Measurements from ENCODE around the gene ALDH5A1.
"Not testable (repeated sequence)": the region's sequence is repeated elsewhere in the genome, so short reads cannot be mapped to it uniquely, and the experiment has no call there.

Gene ALDH5A1

DNA sequence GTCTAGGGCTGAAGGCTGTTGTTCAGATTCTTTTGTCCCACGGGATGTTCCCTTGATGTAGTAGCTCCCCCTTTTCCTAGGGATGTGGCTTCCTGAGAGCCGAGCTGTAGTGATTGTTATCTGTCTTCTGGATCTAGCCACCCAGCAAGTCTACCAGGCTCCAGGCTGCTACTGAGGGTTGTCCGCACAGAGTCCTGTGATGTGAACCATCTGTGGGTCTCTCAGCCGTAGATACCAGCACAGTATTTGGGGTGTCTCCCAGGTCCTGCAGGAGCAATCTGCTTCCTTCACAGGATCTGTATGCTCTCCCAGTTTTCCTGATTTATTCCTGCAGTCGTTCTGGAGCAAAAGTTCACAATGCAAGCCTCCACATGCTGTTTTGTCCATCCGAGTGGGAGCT lies 17.2 kb downstream of the ALDH5A1 start:
- H3K36me3 ChIP-seq (ENCODE audit: control insufficient read depth, insufficient read depth, low read length); H3K9me3 ChIP-seq (ENCODE audit: control insufficient read depth, low read length); H3K4me3 ChIP-seq (ENCODE audit: low read length); H3K27me3 ChIP-seq (ENCODE audit: control insufficient read depth, insufficient read depth, low read length); H3K4me1 ChIP-seq (ENCODE audit: control insufficient read depth, insufficient read depth, low read length); H3K9ac ChIP-seq (ENCODE audit: low read length): not testable (repeated sequence)

DNA sequence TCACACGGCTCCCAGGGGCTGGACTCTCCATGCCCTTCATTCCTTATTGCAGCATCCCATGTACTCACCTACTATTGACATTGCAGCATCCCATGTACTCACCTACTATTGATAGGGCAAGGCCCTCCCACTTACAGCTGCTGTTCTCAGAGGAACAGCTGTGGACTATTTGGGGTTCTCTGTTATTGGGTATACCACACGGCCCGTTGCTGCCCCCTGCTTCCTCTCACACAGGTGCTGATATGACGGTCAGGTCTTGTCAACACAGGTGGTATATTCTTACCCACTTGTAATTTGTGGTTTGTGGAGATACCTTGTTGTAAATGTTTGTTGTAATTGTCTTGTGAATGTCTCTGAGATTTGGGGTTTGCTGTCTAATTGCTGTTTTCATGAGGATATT lies 18.8 kb downstream of the ALDH5A1 start:
- H3K9ac ChIP-seq (ENCODE audit: low read length) = no peak overlapping the region
- H3K4me1 ChIP-seq (ENCODE audit: control insufficient read depth, insufficient read depth, low read length) = no peaks in the 10 kb centered on the region
- H3K36me3 ChIP-seq (ENCODE audit: control insufficient read depth, insufficient read depth, low read length) = no peaks in the 10 kb centered on the region
- H3K9me3 ChIP-seq (ENCODE audit: control insufficient read depth, low read length) = no peaks in the 10 kb centered on the region
- no peaks in the 10 kb centered on the region for H3K27me3 ChIP-seq (ENCODE audit: control insufficient read depth, insufficient read depth, low read length)
- no peak overlapping the region for H3K4me3 ChIP-seq (ENCODE audit: low read length)

DNA sequence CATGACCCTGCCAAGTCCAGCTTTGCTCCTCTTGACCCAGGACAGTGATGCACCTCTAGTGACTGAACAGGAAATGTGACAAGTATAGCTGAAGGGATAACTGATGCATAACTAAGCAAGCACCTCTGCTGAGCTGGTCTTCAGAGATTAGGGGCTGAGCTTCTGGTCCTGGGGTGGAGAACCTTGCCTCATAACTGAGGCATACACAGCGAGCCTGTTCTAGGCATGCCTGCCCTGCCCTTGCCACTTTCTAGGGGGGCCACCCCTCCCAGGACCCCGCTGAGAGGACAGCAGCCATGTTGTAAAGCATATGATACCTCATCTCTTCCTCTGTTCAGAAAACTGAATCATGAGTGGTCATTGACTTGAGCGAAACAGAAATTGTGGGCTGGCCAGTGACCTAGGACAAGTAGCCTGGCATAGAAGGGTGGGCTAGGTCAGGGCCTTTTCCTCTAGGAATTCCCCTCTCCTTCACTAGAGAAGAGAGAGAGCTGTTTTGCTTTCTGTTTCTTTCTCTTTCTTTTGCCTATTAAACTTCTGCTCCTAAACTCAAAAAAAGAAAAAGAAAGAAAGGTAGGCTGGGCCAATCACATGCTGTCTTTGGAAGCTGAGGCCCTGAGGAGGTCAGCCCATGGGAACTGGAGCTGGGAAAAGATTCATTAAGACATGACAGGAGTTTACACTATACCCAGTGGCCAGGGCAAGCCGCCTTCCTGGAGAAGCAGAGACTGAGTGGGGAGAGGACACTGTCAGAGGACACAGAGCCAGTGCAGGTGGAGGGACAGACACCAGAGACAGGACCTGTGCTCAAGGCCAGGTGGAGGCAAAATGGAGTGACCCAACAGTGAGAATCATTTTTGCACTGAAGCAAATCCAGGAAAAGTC lies 23.1 kb downstream of the ALDH5A1 start:
- Histone ChIP-seq H3K9me3 (ENCODE audit: control insufficient read depth, low read length) (no peaks in the 10 kb centered on the region), H3K9ac (ENCODE audit: low read length) (no peak overlapping the region), H3K27me3 (ENCODE audit: control insufficient read depth, insufficient read depth, low read length) (no peaks in the 10 kb centered on the region), H3K36me3 (ENCODE audit: control insufficient read depth, insufficient read depth, low read length) (no peaks in the 10 kb centered on the region), H3K4me3 (ENCODE audit: low read length) (no peak overlapping the region), H3K4me1 (ENCODE audit: control insufficient read depth, insufficient read depth, low read length) (no peaks in the 10 kb centered on the region)

DNA sequence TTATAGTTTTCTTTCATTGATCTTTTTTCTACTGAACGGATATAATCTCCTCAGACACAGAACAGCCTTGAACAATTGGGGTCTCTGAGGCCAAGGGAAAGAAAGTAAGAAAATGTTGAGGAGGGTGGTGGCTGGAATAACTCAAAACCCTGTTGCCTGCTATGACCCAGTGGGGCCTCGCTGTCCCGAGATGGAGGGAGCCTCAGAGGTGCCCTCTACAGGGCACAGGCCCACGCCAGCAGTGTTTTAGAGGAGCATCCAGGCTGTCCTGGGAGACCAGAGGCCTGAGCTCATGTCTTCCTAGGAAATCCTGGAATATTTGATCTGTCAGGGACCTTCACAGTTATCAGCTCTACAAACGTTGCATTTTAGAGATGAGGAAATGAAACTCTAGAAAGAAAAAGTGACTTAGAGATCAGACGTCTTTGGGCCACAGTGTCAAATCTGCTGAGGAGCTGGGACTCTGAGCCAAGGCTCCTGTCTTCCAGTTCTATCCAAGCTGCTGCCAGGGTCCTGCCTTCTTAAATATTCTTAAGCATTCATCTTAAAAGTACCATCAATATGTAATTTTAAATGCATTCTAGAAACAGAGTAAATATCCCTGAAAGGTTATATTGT lies 26.3 kb downstream of the ALDH5A1 start:
- H3K27me3 ChIP-seq (ENCODE audit: control insufficient read depth, insufficient read depth, low read length) = no peaks in the 10 kb centered on the region
- H3K4me1 ChIP-seq (ENCODE audit: control insufficient read depth, insufficient read depth, low read length) = no peaks in the 10 kb centered on the region
- H3K36me3 ChIP-seq (ENCODE audit: control insufficient read depth, insufficient read depth, low read length) = no peaks in the 10 kb centered on the region
- H3K9me3 ChIP-seq (ENCODE audit: control insufficient read depth, low read length) = no peaks in the 10 kb centered on the region
- H3K4me3 ChIP-seq (ENCODE audit: low read length) = no peak overlapping the region
- no peak overlapping the region for H3K9ac ChIP-seq (ENCODE audit: low read length)

DNA sequence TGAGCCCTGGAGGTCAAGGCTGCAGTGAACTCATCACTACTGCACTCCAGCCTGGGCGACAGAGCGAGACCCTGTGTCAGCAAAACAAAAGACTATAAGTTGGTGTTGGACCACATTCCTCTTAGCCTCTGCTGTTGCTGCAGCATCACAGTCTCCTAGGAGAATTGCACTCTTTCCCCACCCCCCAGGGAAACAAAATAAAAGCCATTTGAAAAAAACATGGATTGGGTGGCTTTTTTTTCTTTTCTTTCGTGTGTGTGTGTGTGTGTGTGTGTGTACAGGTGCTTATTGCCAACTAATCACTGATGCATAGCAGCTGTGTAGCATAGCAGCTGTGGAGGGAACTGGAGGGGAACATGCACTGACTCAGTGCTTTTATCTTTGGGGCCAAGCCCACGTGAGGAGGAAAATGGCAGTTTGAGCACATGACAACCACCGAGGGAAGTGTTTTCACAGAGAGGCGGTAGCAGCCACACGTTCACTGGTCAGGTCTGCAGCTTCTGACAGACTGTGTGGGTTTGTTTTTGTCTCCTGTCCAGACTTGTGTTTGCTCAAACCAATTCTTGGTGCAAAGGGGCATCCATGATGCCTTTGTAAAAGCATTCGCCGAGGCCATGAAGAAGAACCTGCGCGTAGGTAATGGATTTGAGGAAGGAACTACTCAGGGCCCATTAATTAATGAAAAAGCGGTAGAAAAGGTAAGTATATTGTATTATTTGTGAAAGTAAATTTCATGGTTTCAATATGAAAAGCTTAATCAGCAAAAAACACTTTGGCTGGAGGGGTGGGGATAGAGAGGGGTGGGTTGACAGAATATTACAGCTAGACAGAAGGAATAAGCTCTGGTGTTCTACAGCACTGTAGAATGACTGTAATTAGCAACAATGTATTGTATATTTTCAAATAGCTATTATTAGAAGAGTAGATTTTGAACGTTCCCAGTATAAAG lies 27.7 kb downstream of the ALDH5A1 start:
- no peak overlapping the region for H3K9ac ChIP-seq (ENCODE audit: low read length)
- H3K4me1 ChIP-seq (ENCODE audit: control insufficient read depth, insufficient read depth, low read length) = no peaks in the 10 kb centered on the region
- H3K4me3 ChIP-seq (ENCODE audit: low read length) = no peak overlapping the region
- no peaks in the 10 kb centered on the region for H3K9me3 ChIP-seq (ENCODE audit: control insufficient read depth, low read length)
- H3K27me3 ChIP-seq (ENCODE audit: control insufficient read depth, insufficient read depth, low read length) = no peaks in the 10 kb centered on the region
- no peaks in the 10 kb centered on the region for H3K36me3 ChIP-seq (ENCODE audit: control insufficient read depth, insufficient read depth, low read length)

DNA sequence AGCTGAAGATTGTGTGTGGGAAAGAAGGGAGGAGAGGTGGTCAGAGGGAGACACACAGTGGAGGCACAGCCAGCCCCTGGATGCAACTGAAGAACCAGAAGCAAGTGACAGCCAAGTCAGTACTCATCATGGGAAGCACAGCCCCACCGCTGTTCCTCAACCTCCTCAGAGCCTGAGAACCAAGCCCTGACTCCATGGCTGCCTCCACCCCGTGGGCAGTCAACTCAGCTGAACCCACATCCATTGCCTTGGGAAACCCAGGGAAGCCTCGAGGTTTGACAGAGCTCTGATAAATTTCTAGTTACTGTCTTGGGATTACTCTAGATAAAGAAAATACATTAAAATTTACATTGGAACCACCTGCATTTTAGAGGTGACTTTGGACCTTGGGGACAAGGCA lies 29.6 kb downstream of the ALDH5A1 start:
- H3K4me3 ChIP-seq (ENCODE audit: low read length) = no peak overlapping the region
- no peaks in the 10 kb centered on the region for H3K9me3 ChIP-seq (ENCODE audit: control insufficient read depth, low read length)
- H3K4me1 ChIP-seq (ENCODE audit: control insufficient read depth, insufficient read depth, low read length) = no peaks in the 10 kb centered on the region
- H3K9ac ChIP-seq (ENCODE audit: low read length) = no peak overlapping the region
- H3K36me3 ChIP-seq (ENCODE audit: control insufficient read depth, insufficient read depth, low read length) = no peaks in the 10 kb centered on the region
- no peaks in the 10 kb centered on the region for H3K27me3 ChIP-seq (ENCODE audit: control insufficient read depth, insufficient read depth, low read length)

DNA sequence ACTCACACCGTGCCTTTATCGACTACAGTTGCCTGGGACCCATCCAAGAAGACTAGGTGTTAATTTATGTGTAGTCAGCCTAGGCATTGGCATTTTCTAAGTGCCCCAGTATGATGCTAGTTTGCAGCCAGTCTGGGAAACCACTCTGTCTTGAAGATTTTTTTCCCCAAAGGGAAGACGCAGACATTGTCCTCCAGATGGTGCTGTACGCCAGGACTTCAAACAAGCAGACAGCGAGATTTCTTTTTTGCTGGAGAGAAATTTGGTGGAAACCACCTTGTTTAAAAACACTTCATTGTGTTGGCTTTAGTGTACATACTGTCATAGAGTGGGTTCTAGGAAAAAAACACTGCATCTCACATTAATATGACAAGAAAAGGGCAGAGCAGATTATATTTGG lies 30.0 kb downstream of the ALDH5A1 start:
- H3K36me3 ChIP-seq (ENCODE audit: control insufficient read depth, insufficient read depth, low read length) = no peaks in the 10 kb centered on the region
- no peaks in the 10 kb centered on the region for H3K9me3 ChIP-seq (ENCODE audit: control insufficient read depth, low read length)
- no peak overlapping the region for H3K9ac ChIP-seq (ENCODE audit: low read length)
- H3K4me3 ChIP-seq (ENCODE audit: low read length) = no peak overlapping the region
- H3K4me1 ChIP-seq (ENCODE audit: control insufficient read depth, insufficient read depth, low read length) = no peaks in the 10 kb centered on the region
- H3K27me3 ChIP-seq (ENCODE audit: control insufficient read depth, insufficient read depth, low read length) = no peaks in the 10 kb centered on the region

DNA sequence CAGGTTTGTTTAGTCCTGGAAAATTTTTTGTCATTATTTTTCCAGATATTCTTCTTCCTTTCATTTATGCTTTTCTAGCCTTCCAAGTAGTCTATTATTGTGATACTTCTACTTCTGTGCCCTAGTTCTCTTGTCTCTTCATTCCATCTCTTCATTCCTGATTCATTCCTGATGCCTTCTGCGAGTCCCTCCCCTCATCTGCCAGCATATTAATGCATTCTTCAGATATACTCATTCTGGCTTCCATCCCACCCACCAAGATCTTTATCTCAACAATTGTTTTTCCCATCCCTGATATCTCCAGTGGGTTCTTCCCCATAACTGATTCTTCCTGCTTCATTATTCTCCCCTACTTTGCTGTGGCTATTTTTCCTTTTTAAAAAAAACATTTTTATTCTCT lies 35.2 kb downstream of the ALDH5A1 start:
- Histone ChIP-seq H3K9me3 (ENCODE audit: control insufficient read depth, low read length) (no peaks in the 10 kb centered on the region), H3K4me1 (ENCODE audit: control insufficient read depth, insufficient read depth, low read length) (no peaks in the 10 kb centered on the region), H3K9ac (ENCODE audit: low read length) (no peak overlapping the region), H3K36me3 (ENCODE audit: control insufficient read depth, insufficient read depth, low read length) (no peaks in the 10 kb centered on the region), H3K27me3 (ENCODE audit: control insufficient read depth, insufficient read depth, low read length) (no peaks in the 10 kb centered on the region), H3K4me3 (ENCODE audit: low read length) (no peak overlapping the region)

DNA sequence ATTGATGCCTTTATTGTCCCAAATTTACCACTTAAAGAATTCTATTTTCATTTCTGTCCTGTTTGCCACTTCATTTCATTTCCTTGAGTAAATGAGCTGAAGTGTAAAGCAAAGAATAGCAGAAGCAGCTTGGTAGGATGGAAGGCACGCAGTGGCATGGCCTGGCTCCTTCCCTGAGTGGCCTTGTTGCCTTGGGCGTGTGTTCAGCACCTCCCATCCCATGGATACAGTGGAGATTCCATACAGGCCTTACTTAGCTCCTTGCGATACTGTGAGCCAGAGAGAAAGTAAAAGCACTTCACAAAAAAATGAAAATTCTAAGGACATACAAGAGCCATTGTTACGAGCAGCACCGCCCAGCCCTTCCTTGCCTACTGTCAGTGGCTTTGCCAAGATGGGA lies 39.6 kb downstream of the ALDH5A1 start:
- H3K9ac ChIP-seq (ENCODE audit: low read length) = no peak overlapping the region

DNA sequence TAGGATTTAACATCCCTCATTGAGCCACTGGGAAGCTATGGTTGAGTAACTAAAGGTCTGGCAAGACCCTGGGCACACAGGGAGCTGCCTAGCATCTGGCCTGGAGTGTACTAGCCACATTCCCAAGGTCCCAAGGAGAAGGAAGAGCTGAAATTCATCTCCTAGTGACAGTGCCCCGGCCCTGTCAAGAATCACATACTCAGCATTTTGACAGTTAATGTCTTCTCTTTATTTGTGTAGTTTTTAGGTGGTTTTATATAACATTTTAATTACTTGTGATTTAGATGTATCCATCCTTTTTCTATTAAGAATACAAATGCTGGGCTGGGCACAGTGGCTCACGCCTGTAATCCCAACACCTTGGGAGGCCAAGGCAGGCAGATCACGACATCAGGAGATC lies 40.4 kb downstream of the ALDH5A1 start:
- Histone ChIP-seq H3K36me3 (ENCODE audit: control insufficient read depth, insufficient read depth, low read length) (no peaks in the 10 kb centered on the region), H3K9ac (ENCODE audit: low read length) (no peak overlapping the region), H3K9me3 (ENCODE audit: control insufficient read depth, low read length) (no peaks in the 10 kb centered on the region), H3K4me1 (ENCODE audit: control insufficient read depth, insufficient read depth, low read length) (no peaks in the 10 kb centered on the region), H3K4me3 (ENCODE audit: low read length) (no peak overlapping the region), H3K27me3 (ENCODE audit: control insufficient read depth, insufficient read depth, low read length) (no peaks in the 10 kb centered on the region)

More for the DNA sequence above, 39.6 kb downstream of the ALDH5A1 start:
- H3K36me3 ChIP-seq (ENCODE audit: control insufficient read depth, insufficient read depth, low read length) = no peaks in the 10 kb centered on the region
- H3K4me3 ChIP-seq (ENCODE audit: low read length) = no peak overlapping the region
- H3K27me3 ChIP-seq (ENCODE audit: control insufficient read depth, insufficient read depth, low read length) = no peaks in the 10 kb centered on the region
- no peaks in the 10 kb centered on the region for H3K9me3 ChIP-seq (ENCODE audit: control insufficient read depth, low read length)
- H3K4me1 ChIP-seq (ENCODE audit: control insufficient read depth, insufficient read depth, low read length) = no peaks in the 10 kb centered on the region

DNA sequence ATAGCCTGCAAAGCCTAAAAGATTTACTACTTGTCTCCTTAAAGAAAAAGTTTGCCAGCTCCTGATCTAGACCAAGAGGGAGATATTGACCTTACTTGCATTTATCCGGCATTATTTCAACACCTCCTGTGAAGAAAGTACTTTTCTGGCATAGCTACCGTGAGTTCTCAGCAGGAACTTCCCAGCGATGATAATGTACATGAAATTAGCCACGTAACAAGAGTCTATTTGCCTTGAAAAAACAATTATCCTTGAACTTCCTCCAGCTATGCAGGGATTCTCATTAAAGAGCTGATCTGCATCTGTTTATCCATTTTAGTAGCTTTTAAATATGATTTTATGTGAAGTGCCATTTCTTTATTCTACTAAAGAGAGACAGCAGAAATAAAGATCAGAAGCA lies 41.7 kb downstream of the ALDH5A1 start:
- no peaks in the 10 kb centered on the region for H3K27me3 ChIP-seq (ENCODE audit: control insufficient read depth, insufficient read depth, low read length)
- no peaks in the 10 kb centered on the region for H3K4me1 ChIP-seq (ENCODE audit: control insufficient read depth, insufficient read depth, low read length)
- H3K4me3 ChIP-seq (ENCODE audit: low read length) = no peak overlapping the region
- H3K9me3 ChIP-seq (ENCODE audit: control insufficient read depth, low read length) = no peaks in the 10 kb centered on the region
- no peak overlapping the region for H3K9ac ChIP-seq (ENCODE audit: low read length)
- H3K36me3 ChIP-seq (ENCODE audit: control insufficient read depth, insufficient read depth, low read length) = no peaks in the 10 kb centered on the region

Data from mucosa of stomach (tissue), 1 donor.